NCI-H1694 (cell line): ENCODE results near the gene MICAL3.
"Not testable (repeated sequence)": the region's sequence is repeated elsewhere in the genome, so short reads cannot be mapped to it uniquely, and the experiment has no call there.

Source experiments
- DNase-seq: peaks from one replicate; lab custom pipeline; 2025; lab: John Stamatoyannopoulos, UW

Gene MICAL3

GRCh38 chr22:17999851-18000250 is 24.5 kb downstream of the MICAL3 start:
- no peak for DNase-seq

- DNase-seq = no peak
Measured at GRCh38 chr22:17998913-17999312, 25.4 kb downstream of the MICAL3 start.

- DNase-seq = no peak
Measured at GRCh38 chr22:17997456-17997855, 26.9 kb downstream of the MICAL3 start.

GRCh38 chr22:17995256-17995655 is 29.1 kb downstream of the MICAL3 start:
- not testable (repeated sequence) for DNase-seq

- DNase-seq = no peak
Measured at GRCh38 chr22:17994424-17995108, 29.8 kb downstream of the MICAL3 start.

- not testable (repeated sequence) for DNase-seq
Measured at GRCh38 chr22:17992976-17993375, 31.4 kb downstream of the MICAL3 start.

GRCh38 chr22:17991992-17992391 is 32.4 kb downstream of the MICAL3 start:
- DNase-seq = not testable (repeated sequence)

- DNase-seq = no peak
Measured at GRCh38 chr22:17990942-17991341, 33.4 kb downstream of the MICAL3 start.

GRCh38 chr22:17990147-17990546 is 34.2 kb downstream of the MICAL3 start:
- DNase-seq = no peak

GRCh38 chr22:17988800-17989513 is 35.4 kb downstream of the MICAL3 start:
- no peak for DNase-seq

GRCh38 chr22:17985606-17986005 is 38.8 kb downstream of the MICAL3 start:
- no peak for DNase-seq

- DNase-seq = not testable (repeated sequence)
Measured at GRCh38 chr22:17985071-17985470, 39.3 kb downstream of the MICAL3 start.

- no peak for DNase-seq
Measured at GRCh38 chr22:17984114-17984513, 40.2 kb downstream of the MICAL3 start.

- no peak for DNase-seq
Measured at GRCh38 chr22:17982572-17983141, 41.7 kb downstream of the MICAL3 start.

GRCh38 chr22:17981497-17981896 is 42.9 kb downstream of the MICAL3 start:
- DNase-seq = no peak

- DNase-seq = no peak
Measured at GRCh38 chr22:17980638-17981051, 43.7 kb downstream of the MICAL3 start.

GRCh38 chr22:17980015-17980590 is 44.3 kb downstream of the MICAL3 start:
- peak; percentile 25 for DNase-seq

GRCh38 chr22:17978027-17978426 is 46.3 kb downstream of the MICAL3 start:
- no peak for DNase-seq

- no peak for DNase-seq
Measured at GRCh38 chr22:17977371-17977770, 47.0 kb downstream of the MICAL3 start.

- no peak for DNase-seq
Measured at GRCh38 chr22:17976121-17976520, 48.2 kb downstream of the MICAL3 start.

- DNase-seq = no peak
Measured at GRCh38 chr22:17974703-17975372, 49.5 kb downstream of the MICAL3 start.

GRCh38 chr22:17974087-17974486 is 50.3 kb downstream of the MICAL3 start:
- no peak for DNase-seq
